ENCODE measurements around the gene KPNA4. TPM values are rescaled to one million over a fixed set of nuclear protein-coding genes. Genes with fewer than 3 reads are reported as not detected.
"Not testable (repeated sequence)": the region's sequence is repeated elsewhere in the genome, so short reads cannot be mapped to it uniquely, and the experiment has no call there.

KPNA4 gene
- polyA plus RNA-seq, 1 donor from 2014 or later, result 9.5 TPM

DNA sequence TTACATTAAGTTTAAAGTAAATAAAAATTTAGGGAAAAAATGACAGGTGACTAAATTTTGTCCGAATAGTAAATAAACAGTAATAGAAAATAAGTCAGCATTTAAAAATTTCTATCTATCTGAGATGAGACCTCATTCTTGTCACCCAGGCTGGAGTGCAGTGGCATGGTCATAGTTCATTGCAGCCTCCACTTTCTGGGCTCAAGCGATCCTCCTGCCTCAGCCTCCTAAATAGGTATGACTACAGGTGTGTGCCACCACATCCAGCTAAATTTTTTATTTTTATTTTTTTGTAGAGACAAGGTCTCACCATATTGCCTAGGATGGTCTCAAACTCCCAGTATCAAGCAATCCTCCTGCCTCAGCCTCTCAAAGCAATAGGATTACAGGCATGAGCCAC is 7.8 kb downstream of the KPNA4 start:
- Mint-ChIP-seq H3K27ac (no peak overlapping the region), H3K36me3 (peaks cover 3% of the 10 kb centered on the region), H3K4me1 (peaks cover 53 to 67% (median 64%) of the 10 kb centered on the region in 3 donors), H3K9me3 (no peaks in the 10 kb centered on the region), H3K27me3 (no peaks in the 10 kb centered on the region), H3K4me3 (no peak overlapping the region)

DNA sequence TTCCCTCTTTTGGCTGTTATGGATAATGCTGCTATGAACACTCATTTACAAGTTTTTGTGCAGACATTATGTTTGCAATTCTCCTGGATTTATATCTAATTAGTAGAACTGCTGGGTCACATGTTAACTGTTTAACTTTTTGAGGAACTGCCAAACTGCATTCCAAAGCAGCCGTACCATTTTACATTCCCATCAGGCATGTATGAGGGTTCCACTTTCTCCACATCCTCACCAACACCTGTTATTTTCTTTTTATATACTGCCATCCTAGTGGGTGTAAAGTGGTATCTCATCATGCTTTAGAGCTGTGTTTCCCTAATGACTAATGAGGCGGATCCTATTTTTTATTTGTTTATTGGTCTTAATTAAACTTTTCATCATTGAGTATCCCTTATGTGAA is 9.2 kb downstream of the KPNA4 start:
- no peak overlapping the region for H3K27ac Mint-ChIP-seq
- H3K27me3 Mint-ChIP-seq, result no peaks in the 10 kb centered on the region
- H3K36me3 Mint-ChIP-seq, result peaks cover 6% of the 10 kb centered on the region
- peaks cover 47 to 64% (median 61%) of the 10 kb centered on the region in 3 donors for H3K4me1 Mint-ChIP-seq
- no peaks in the 10 kb centered on the region for H3K9me3 Mint-ChIP-seq
- no peak overlapping the region for H3K4me3 Mint-ChIP-seq

DNA sequence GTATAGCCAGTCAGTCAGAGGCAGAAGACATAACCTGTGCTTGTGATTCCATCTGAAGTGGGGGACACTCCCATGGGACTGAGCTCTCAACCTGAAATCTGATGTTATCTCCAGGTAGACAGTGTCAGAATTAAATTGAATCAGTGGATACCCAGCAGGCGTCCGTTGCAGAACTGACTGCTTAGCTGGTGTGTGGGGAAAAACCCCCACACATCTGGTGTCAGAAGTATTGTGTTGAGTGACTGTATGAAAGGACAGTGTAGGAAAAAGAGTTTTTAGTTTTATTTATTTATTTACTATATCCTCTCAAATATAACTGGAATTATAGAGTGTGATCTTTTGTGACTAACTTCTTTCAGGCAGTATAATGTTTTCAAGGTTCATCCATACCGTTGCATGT is 10.4 kb downstream of the KPNA4 start:
- peaks cover 46 to 57% (median 57%) of the 10 kb centered on the region in 3 donors for H3K4me1 Mint-ChIP-seq
- peak overlapping the region in 2 of 4 donors; percentile 63 to 66 for H3K4me3 Mint-ChIP-seq
- no peaks in the 10 kb centered on the region for H3K9me3 Mint-ChIP-seq
- peaks cover 6% of the 10 kb centered on the region for H3K36me3 Mint-ChIP-seq
- H3K27me3 Mint-ChIP-seq, result no peaks in the 10 kb centered on the region
- H3K27ac Mint-ChIP-seq, result no peak overlapping the region

DNA sequence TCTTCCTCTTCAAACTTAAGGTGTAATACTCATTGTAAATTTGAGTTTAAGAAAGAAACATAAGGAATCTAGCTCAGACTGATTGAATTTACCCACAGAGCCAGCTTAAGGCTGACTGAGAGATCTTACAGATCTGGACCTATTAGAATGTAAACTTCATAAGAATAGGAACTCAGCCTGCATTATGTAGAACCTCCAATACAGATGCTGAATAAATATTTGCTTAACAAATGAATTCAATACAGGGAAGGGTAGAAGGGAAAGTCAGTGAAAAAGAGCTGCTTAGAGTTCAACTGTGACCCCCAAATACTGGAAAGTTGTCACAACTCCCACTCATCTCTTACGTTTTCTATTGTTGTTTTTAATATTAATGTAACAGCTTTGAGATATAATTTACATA is 11.5 kb downstream of the KPNA4 start:
- Mint-ChIP-seq H3K4me3 (peak overlapping the region in 1 of 4 donors; percentile 20), H3K36me3 (peaks cover 6% of the 10 kb centered on the region), H3K27me3 (no peaks in the 10 kb centered on the region), H3K27ac (no peak overlapping the region), H3K9me3 (no peaks in the 10 kb centered on the region), H3K4me1 (peaks cover 45 to 53% (median 47%) of the 10 kb centered on the region in 3 donors)

DNA sequence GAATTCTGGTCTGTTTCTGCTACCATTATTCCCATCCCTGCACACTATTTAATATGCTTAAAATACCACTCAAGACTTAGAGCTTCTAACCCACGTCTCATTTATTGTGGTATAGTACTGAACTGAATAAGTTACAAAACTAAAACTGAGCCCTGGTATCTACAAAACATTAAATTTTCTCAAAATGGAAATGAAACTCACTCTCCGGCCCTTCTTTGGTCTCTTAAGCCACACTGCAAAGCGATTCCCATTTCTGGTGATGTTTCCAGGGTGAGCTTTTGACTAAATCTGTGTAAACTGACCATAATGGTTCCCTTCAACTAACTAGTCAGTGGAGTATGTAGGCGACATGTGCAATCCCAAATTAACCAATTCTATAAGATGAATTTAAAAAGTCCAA is 18.6 kb downstream of the KPNA4 start:
- H3K9me3 Mint-ChIP-seq, result no peaks in the 10 kb centered on the region
- H3K36me3 Mint-ChIP-seq, result peaks cover 8% of the 10 kb centered on the region
- peak overlapping the region in 1 of 4 donors; percentile 73 for H3K4me3 Mint-ChIP-seq
- H3K27me3 Mint-ChIP-seq, result no peaks in the 10 kb centered on the region
- peaks cover 55 to 62% (median 59%) of the 10 kb centered on the region in 3 donors for H3K4me1 Mint-ChIP-seq
- H3K27ac Mint-ChIP-seq, result peak overlapping the region in 1 of 3 donors; percentile 28

DNA sequence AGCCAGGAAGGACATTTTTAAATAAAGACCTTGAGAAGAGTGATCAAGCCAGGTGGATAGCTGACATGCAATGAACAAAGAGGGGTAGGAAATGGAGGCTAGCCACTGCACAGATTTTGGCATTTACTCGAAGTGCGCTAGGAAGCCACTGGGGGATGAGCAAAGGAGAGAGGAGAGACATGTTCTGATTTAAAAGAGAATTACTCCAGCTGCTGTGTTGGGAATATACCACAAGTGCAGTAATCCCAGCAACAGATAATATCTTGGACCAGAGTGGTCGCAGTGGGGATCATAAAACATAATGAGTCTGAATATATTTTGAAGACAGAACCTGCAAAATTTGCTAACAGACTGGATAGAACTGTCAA is 19.9 kb downstream of the KPNA4 start:
- Mint-ChIP-seq H3K27me3 (no peaks in the 10 kb centered on the region), H3K9me3 (no peaks in the 10 kb centered on the region), H3K36me3 (peaks cover 4% of the 10 kb centered on the region), H3K4me3 (no peak overlapping the region), H3K27ac (no peak overlapping the region), H3K4me1 (peaks cover 52 to 58% (median 55%) of the 10 kb centered on the region in 3 donors)

DNA sequence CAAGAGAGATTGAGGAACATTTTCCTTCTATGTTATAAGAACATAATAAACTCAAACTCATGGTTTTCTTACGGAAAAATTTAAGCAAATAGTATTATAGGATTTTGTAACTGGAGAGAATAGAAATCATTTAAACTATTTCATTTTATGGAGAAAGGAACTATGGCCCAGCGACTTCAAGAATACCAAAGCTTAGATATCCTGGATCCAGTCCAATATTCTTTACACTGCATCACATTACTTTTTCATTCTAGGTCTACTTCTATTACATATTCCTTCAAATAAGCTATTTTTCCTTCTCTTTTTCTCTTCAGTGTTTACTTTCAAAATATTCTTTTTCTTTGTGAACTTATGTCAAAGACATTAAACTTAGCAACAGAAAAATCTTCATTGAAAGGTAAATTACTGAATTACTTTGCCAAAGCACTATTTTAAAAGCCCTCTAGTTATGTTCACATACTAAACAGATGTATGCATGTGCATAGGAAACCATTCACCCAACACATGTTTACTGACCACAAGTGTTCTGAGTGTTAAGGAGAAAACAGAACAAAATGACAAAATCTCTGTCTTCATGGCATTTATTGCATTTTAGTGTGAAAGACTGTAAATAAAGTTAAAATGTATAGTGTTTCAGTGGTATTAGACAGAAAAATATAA is 20.4 kb downstream of the KPNA4 start:
- Mint-ChIP-seq H3K4me1 (peaks cover 52 to 59% (median 59%) of the 10 kb centered on the region in 3 donors), H3K9me3 (no peaks in the 10 kb centered on the region), H3K36me3 (peaks cover 4% of the 10 kb centered on the region), H3K27ac (no peak overlapping the region), H3K27me3 (no peaks in the 10 kb centered on the region), H3K4me3 (no peak overlapping the region)

DNA sequence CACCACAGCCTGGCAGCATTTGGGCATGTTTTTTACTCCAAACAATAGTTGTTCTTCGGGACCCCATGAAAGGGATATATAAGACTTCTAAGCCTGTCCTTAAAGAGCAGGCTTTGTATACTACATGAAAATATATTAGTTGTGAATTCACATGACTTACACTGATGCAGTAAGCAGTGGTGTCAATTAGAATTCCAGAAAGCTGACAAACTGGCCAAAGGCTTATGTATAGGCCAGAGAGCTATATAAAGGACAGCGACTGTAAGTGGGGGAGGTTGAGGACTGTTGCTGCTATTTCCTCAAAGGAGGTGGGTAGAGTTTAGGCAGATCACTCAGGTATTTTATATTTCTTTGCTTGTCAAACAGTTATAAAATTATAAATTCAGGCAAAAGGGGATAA is 24.8 kb downstream of the KPNA4 start:
- peaks cover 35 to 48% (median 42%) of the 10 kb centered on the region in 3 donors for H3K4me1 Mint-ChIP-seq
- H3K9me3 Mint-ChIP-seq, result no peaks in the 10 kb centered on the region
- no peaks in the 10 kb centered on the region for H3K27me3 Mint-ChIP-seq
- peak overlapping the region in 1 of 4 donors; percentile 32 for H3K4me3 Mint-ChIP-seq
- no peaks in the 10 kb centered on the region for H3K36me3 Mint-ChIP-seq
- no peak overlapping the region for H3K27ac Mint-ChIP-seq

DNA sequence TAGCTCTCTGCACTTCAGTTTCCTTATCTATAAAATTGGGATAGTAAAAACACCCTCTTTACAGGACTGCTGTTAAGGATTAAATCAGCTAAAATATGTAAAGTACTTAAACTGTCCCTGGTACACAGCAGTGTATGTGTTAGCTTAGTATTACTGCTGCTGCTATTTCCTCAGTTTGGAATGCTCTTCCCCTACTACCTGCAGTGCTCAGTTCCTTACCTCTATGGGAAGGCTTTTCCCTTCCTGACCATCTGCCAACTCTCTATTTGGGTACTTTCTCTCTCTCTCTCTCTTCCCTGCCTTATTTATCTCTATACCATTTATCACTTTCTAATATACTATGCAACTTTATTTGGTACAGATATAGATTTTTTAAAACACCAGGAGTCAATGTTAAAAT is 26.5 kb downstream of the KPNA4 start:
- Mint-ChIP-seq H3K27me3 (no peaks in the 10 kb centered on the region), H3K36me3 (no peaks in the 10 kb centered on the region), H3K4me3 (peak overlapping the region in 1 of 4 donors; percentile 7), H3K4me1 (peaks cover 31 to 33% (median 33%) of the 10 kb centered on the region in 3 donors), H3K9me3 (no peaks in the 10 kb centered on the region), H3K27ac (peak overlapping the region in 1 of 3 donors; percentile 41)

DNA sequence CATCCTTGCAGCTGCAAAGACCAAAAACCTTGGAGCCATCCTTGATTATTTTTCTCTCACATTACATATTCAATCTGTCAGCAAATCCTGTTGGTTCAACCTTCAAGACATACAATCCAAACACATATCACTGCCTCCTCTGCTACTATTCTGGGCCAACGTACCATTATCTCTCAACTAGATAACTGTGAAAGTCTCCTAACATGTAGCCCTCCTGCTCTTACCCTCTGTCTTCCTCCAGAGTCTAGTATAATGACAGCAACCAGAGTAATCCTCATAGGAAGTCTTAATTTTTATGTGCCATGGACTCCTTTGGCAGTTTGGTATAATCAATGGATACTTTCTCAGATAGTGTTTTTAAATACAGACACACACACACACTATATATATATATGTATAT is 27.6 kb downstream of the KPNA4 start:
- Mint-ChIP-seq H3K27ac (peak overlapping the region in 1 of 3 donors; percentile 24), H3K4me1 (peaks cover 28 to 33% (median 30%) of the 10 kb centered on the region in 3 donors), H3K9me3 (no peaks in the 10 kb centered on the region), H3K4me3 (no peak overlapping the region), H3K36me3 (no peaks in the 10 kb centered on the region), H3K27me3 (no peaks in the 10 kb centered on the region)

DNA sequence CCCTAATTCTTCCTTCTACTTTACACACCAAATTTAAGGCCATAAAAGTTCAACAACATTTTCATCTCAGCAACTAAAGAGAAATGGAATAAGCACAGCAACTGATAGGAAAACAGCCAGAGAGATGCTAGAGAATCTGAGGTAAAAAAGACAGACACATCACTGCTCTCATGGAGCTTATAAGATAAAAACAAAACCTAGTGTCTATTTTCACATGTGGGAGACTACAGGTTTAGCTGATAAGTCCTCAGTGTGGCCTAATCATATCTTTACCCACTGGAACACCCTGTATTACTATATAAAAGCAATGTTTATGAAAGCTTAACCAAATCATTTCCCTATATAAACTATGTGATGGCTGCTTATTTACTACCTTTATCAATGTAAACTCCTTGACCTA is 33.0 kb downstream of the KPNA4 start:
- Mint-ChIP-seq H3K4me1 (peaks cover 0 to 4% (median 4%) of the 10 kb centered on the region in 3 donors), H3K27ac (no peak overlapping the region), H3K36me3 (peaks cover 2% of the 10 kb centered on the region), H3K27me3 (no peaks in the 10 kb centered on the region), H3K4me3 (no peak overlapping the region), H3K9me3 (no peaks in the 10 kb centered on the region)

DNA sequence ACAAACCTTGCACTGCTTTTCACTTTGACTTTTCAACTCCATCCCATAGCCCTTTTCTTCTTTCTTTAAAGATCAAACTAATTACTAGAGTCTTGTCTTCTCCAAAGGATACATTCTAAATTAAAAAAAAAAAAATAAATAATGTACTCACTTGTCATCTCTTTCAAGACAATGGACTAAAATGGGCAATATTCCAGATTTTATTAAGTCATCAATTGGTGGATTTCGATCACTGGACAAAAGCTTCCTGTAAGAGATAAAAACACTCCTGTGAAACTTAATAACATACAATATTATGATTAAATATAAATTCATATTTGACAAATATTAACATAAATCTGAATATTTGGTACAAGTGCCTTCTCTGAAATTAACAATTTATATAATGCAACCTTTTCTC is 34.1 kb downstream of the KPNA4 start:
- Mint-ChIP-seq H3K4me1 (peaks cover 0 to 4% (median 0%) of the 10 kb centered on the region in 3 donors), H3K27me3 (no peaks in the 10 kb centered on the region), H3K4me3 (no peak overlapping the region), H3K27ac (no peak overlapping the region), H3K9me3 (no peaks in the 10 kb centered on the region), H3K36me3 (peaks cover 2% of the 10 kb centered on the region)

DNA sequence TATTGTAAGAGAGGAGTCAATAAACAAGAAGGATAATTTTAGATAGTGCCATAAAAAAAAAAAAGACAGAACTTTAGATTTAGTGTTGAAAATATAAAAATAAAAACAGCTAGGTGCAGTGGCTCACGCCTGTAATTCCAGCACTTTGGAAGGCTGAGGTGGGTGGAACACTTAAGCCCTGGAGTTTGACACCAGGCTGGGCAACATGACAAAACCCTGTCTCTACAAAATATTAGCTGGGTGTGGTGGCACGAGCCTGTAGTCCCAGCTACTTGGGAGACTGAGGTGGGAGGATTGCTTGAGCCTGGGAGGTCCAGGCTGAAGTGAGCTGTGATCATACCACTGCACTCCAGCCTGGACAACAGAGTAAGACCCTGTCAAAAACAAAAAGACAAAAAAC is 49.0 kb downstream of the KPNA4 start:
- H3K4me3 Mint-ChIP-seq, result peak overlapping the region in 1 of 4 donors; percentile 67
- peaks cover 13% of the 10 kb centered on the region for H3K36me3 Mint-ChIP-seq
- H3K4me1 Mint-ChIP-seq, result not testable (repeated sequence)

DNA sequence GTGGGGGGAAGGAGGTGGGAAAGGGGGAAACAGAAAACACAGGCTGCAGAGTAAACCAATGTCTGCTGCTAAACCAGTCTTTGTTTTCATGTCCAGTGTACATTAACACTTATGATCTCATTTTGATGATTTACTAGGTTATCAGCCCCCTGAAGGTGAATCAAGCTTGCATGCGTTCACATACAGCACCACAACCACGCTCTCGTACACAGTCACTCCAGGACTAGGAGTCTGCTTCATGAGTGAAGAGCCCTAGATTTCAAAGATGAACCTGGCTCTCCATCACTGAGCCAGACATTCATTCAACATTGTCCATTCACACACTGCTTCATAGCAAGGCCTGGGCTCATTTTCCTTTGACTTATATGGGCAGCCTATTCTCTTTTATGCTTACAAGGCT is 64.0 kb downstream of the KPNA4 start:
- Mint-ChIP-seq H3K27me3 (no peaks in the 10 kb centered on the region), H3K27ac (no peak overlapping the region), H3K36me3 (peaks cover 4% of the 10 kb centered on the region), H3K4me3 (no peak overlapping the region), H3K4me1 (no peaks in the 10 kb centered on the region), H3K9me3 (no peaks in the 10 kb centered on the region)

More for the DNA sequence above, 49.0 kb downstream of the KPNA4 start:
- H3K27me3 Mint-ChIP-seq, H3K27ac Mint-ChIP-seq, H3K9me3 Mint-ChIP-seq: not testable (repeated sequence)

DNA sequence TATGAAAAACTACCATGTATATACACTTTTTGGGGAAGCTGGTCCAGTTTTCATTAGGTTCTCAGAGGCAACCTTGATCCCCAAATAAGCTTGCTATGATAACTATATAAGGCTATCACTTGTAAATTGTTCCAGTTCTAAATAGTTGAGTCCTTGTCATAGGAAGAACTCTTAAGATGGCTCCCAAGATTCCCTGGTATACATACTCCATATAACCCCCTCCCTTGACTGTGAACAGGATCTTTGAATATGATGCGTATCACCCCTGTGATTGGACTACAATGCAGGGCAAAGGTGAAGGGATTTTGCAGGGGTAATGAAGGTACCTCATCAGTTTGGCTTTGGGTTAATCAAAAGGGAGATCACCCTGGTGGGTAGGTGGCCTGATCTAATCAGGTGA is 67.2 kb downstream of the KPNA4 start:
- Mint-ChIP-seq H3K27ac (no peak overlapping the region), H3K9me3 (no peaks in the 10 kb centered on the region), H3K27me3 (no peaks in the 10 kb centered on the region), H3K4me1 (no peaks in the 10 kb centered on the region), H3K4me3 (no peak overlapping the region), H3K36me3 (peaks cover 4% of the 10 kb centered on the region)

DNA sequence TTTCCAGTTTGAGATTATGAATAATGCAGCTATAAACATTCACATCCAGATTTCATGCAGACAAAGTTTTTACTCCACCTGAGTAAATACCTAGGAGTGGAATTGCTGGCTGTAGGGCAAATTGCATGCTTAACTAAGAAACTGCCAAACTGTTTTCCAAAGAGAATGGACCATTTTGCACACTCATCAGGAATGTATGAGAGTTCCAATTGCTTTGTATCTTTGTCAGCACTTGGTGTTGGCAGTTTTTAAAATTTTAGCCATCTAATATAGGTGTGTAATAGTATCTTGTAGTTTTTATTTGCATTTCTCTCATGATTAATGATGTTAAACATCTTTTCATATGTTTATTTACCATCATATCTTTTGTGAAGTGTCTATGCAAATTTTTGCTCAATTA is 75.2 kb downstream of the KPNA4 start:
- Mint-ChIP-seq H3K4me3 (no peak overlapping the region), H3K27me3 (no peaks in the 10 kb centered on the region), H3K9me3 (no peaks in the 10 kb centered on the region), H3K4me1 (peaks cover 0 to 5% (median 0%) of the 10 kb centered on the region in 3 donors), H3K27ac (no peak overlapping the region), H3K36me3 (no peaks in the 10 kb centered on the region)

Data from IgD-negative memory B cell (primary cell).